Mucosa of descending colon (tissue), 3 donors: ENCODE results near the gene IL22RA1. TPM values are rescaled to one million over a fixed set of nuclear protein-coding genes. Genes with fewer than 3 reads are reported as not detected.

ENCODE experiments used
- ATAC-seq: fragments of 200-7000 bp; cut with Tn5 transposase; one replicate; pipeline ENCODE4 v1.9.1; 2020; ENCODE audit warnings: mild to moderate bottlenecking, moderate library complexity
- DNase-seq, 3 donors: peaks; one replicate each; pipeline ENCODE4 v3.0.0-alpha.2; 2020
- H3K36me3 ChIP-seq: fragments of 200-600 bp; one replicate; pipeline ENCODE4 v1.8.0; 2021; ENCODE audit warnings: low read depth, mild to moderate bottlenecking
- H3K4me1 ChIP-seq: fragments of 200-600 bp; one replicate; pipeline ENCODE4 v1.8.0; 2021; ENCODE audit warnings: low read depth, mild to moderate bottlenecking
- H3K4me3 ChIP-seq: fragments of 200-600 bp; one replicate; pipeline ENCODE4 v1.8.0; 2021; ENCODE audit warnings: mild to moderate bottlenecking
- H3K9me3 ChIP-seq: fragments of 200-600 bp; one replicate; pipeline ENCODE4 v1.8.0; 2021; ENCODE audit warnings: mild to moderate bottlenecking
- intact Hi-C, 2 donors: fragments of 100-400 bp; cut with DNase I in 1 of 2; cut with micrococcal nuclease in 1 of 2; formaldehyde crosslinking; loops; one replicate each; pipeline versions ENCODE4 v1.11.0 to v1.11.1; 2022; cut with DNase I, micrococcal nuclease
- total RNA-seq, 3 donors: library from RNA; stranded (reverse); fragmentation: NEBNext Ultra II Directional in 2 of 3; extraction: Animal tissue kit (Norgen Biotek cat#: 25700) in 2 of 3; gene quantifications; one replicate each; pipeline versions ENCODE4 v1.2.1 to v1.2.4, GENCODE V29; 2021 to 2023
- TF ChIP-seq, protein P1 (sequence below): fragments of 200-600 bp; IDR thresholded peaks from one replicate; pipeline ENCODE4 v1.8.0; 2022; ENCODE audit warnings: antibody characterized with exemption, mild to moderate bottlenecking
- donor health status: DM: no; HTN: no; CAD: no; lungs with moderate emphysema.
- donor health status: DM: no; HTN: no; CAD: no.
- donor health status: DM: no; HTN: yes; CAD: no.

The IL22RA1 gene
- total RNA-seq, 3 donors from 2014 or later: 13.8 to 43.1 (median 28.2) TPM

- TF ChIP-seq, protein P1, sequence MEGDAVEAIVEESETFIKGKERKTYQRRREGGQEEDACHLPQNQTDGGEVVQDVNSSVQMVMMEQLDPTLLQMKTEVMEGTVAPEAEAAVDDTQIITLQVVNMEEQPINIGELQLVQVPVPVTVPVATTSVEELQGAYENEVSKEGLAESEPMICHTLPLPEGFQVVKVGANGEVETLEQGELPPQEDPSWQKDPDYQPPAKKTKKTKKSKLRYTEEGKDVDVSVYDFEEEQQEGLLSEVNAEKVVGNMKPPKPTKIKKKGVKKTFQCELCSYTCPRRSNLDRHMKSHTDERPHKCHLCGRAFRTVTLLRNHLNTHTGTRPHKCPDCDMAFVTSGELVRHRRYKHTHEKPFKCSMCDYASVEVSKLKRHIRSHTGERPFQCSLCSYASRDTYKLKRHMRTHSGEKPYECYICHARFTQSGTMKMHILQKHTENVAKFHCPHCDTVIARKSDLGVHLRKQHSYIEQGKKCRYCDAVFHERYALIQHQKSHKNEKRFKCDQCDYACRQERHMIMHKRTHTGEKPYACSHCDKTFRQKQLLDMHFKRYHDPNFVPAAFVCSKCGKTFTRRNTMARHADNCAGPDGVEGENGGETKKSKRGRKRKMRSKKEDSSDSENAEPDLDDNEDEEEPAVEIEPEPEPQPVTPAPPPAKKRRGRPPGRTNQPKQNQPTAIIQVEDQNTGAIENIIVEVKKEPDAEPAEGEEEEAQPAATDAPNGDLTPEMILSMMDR: no peak
- Histone ChIP-seq H3K4me3 (no peak overlapping the region), H3K9me3 (no peaks in the 10 kb centered on the region), H3K36me3 (no peaks in the 10 kb centered on the region), H3K4me1 (peaks cover under 1% of the 10 kb centered on the region)
- no peak for DNase-seq
- intact Hi-C loops: no loop called here
- no peak for ATAC-seq
Observed at GRCh38 chr1:24075946-24076345, 67.0 kb downstream of the IL22RA1 start.

DNA sequence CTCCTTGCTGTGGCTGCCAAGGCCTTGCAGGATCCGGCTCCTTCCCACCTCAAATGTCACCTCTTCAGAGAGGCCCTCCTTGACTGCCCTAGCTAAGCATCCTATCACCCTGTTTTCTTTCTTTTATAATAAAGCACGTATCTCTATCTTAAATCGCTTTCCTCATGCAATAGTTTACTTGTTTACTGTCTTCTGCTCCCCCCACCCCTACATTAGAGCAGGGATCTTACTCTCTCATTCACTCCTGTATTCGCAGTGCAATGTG lies 67.4 kb downstream of the IL22RA1 start:
- H3K4me1 ChIP-seq: peaks cover 3% of the 10 kb centered on the region
- ATAC-seq: no peak
- intact Hi-C loops: no loop called here
- H3K9me3 ChIP-seq: no peaks in the 10 kb centered on the region
- TF ChIP-seq, protein P1: no peak
- no peaks in the 10 kb centered on the region for H3K36me3 ChIP-seq
- H3K4me3 ChIP-seq: no peak overlapping the region
- DNase-seq: no peak

- intact Hi-C loops: no loop called here
- no peaks in the 10 kb centered on the region for H3K36me3 ChIP-seq
- no peak overlapping the region for H3K4me3 ChIP-seq
- peak in 2 of 3 donors; percentile 4 to 11 for DNase-seq
- no peaks in the 10 kb centered on the region for H3K9me3 ChIP-seq
- H3K4me1 ChIP-seq: peaks cover 3% of the 10 kb centered on the region
- peak; percentile 29 for ATAC-seq
- TF ChIP-seq, protein P1: no peak
Observed at GRCh38 chr1:24074817-24075589, 67.9 kb downstream of the IL22RA1 start.

DNA sequence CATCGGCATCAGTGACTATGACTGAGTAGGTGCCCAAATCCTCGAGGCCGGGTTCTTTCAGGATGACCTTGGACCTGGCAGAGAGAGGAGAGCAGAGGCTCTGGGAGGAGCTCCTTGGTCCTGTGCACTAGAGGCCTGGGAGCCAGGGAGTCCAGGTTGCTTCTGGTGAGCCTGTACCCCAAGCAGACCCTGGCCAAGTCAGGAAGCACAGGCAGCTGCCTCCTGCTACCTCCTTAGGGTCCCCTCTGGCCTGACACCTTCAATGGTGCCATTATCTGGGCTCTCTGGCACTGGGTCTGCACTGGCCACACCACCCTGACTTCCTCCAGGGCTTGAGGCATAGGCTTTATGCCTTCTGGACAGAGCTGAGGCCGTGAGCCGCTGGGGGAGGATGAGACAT lies 68.7 kb downstream of the IL22RA1 start:
- Histone ChIP-seq H3K4me1 (peaks cover 3% of the 10 kb centered on the region), H3K36me3 (no peaks in the 10 kb centered on the region), H3K4me3 (no peak overlapping the region), H3K9me3 (no peaks in the 10 kb centered on the region)
- ATAC-seq (no peak), DNase-seq (peak in 1 of 3 donors; percentile 4)
- TF ChIP-seq, protein P1: no peak
- intact Hi-C loops: no loop called here

DNA sequence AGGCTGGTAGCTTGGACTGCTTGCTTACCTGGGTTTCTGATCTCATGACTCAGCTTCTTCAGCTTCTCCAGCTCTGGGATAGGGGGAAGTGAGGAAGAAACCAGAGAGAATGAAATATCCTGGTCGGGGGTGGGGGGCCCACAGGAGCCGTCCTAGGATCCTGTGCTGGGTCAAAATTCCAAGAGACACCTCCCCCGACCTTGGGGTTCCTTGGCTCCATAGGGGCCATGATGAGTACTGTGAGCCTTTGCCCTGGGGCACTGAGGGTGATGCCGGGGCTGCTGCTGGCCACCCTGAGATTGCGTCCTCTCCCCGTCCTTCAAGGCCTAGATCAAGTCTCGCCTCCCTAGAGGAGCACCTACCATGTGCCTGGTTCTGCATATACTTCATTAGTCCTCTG lies 71.0 kb downstream of the IL22RA1 start:
- ATAC-seq: no peak

More for the DNA sequence above, 71.0 kb downstream of the IL22RA1 start:
- TF ChIP-seq, protein P1: no peak
- Histone ChIP-seq H3K36me3 (no peaks in the 10 kb centered on the region), H3K4me3 (no peak overlapping the region), H3K9me3 (no peaks in the 10 kb centered on the region), H3K4me1 (peaks cover 3% of the 10 kb centered on the region)
- no peak for DNase-seq
- intact Hi-C loops: no loop called here
